GM12864 (cell line): ENCODE data around the gene SPARC.
A peak's percentile ranks its signal among the peaks of the same experiment; 100 is the strongest.

Experiments
- DNase-seq: peaks from one replicate; pipeline ENCODE4 v3.0.0-alpha.2; 2011; ENCODE audit warnings: low read depth
- H3K4me3 ChIP-seq: 2 replicates; pipeline ENCODE4 v1.5.1; 2011; ENCODE audit warnings: mild to moderate bottlenecking, low read depth, low read length, control low read depth
- CTCF ChIP-seq: IDR thresholded peaks from 2 replicates; pipeline ENCODE4 v1.5.1; 2011; ENCODE audit warnings: low read depth, mild to moderate bottlenecking, moderate library complexity, low read length, control low read depth, inconsistent platforms; ENCODE audit errors: missing control alignments

Gene SPARC

GRCh38 chr5:151617841-151618710 is 68.6 kb downstream of the SPARC start:
- H3K4me3 ChIP-seq = no peak overlapping the region
- TF ChIP-seq CTCF = no peak
- DNase-seq = no peak

GRCh38 chr5:151617383-151617840 is 69.3 kb downstream of the SPARC start:
- no peak for TF ChIP-seq CTCF
- no peak for DNase-seq
- no peak overlapping the region for H3K4me3 ChIP-seq

- DNase-seq = no peak
- no peak overlapping the region for H3K4me3 ChIP-seq
- TF ChIP-seq CTCF = no peak
These were observed 71.3 kb downstream of the SPARC start for GRCh38 chr5:151615431-151615830.

- DNase-seq = no peak
- no peak for TF ChIP-seq CTCF
- H3K4me3 ChIP-seq = no peak overlapping the region
These were observed 72.2 kb downstream of the SPARC start for GRCh38 chr5:151614565-151614964.

GRCh38 chr5:151612689-151613427 is 73.9 kb downstream of the SPARC start:
- H3K4me3 ChIP-seq = no peak overlapping the region
- TF ChIP-seq CTCF = no peak
- DNase-seq = peak; percentile 52

- no peak for TF ChIP-seq CTCF
- DNase-seq = no peak
- no peak overlapping the region for H3K4me3 ChIP-seq
These were observed 75.5 kb downstream of the SPARC start for GRCh38 chr5:151611127-151611775.
